Effector CD8-positive, alpha-beta T cell (primary cell): Measurements from ENCODE around the gene B4GALNT2.

Experiments
- DNase-seq: peaks from one replicate; lab custom pipeline; 2025; lab: John Stamatoyannopoulos, UW

Gene B4GALNT2

GRCh38 chr17:49210158-49211029, 77.8 kb downstream of the B4GALNT2 start, which contains the start of the genes ABI3 and GNGT2:
Gene ABI3 (plus strand): TSS chr17:49210707. CDS start chr17:49210725, 18 bp downstream.
Gene GNGT2 (minus strand): TSS chr17:49210574. CDS start chr17:49207422, 3,152 bp downstream.
- DNase-seq, result peak; percentile 33

- no peak for DNase-seq
Measured at GRCh38 chr17:49213399-49213798, 80.8 kb downstream of the B4GALNT2 start.

DNA sequence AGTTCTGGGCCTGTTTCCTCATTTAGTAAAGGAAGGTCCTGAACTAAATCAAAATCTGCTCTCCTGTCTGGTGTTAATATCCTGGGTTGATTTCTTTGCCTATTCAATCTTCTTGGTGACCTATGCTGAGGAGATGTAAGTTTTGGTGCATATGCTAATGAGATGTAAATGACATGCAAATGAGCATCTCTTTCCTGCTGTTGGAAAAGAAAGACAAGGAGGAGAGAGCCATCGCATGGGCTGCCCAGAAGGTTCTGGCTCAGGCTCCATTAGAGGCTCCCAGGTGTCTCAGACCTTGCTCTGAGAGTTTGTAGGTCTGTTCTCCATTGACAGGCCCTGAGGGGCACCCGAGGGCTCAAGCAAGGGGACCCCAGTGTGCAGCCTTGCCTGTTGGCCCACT, 81.3 kb downstream of the B4GALNT2 start:
- no peak for DNase-seq

DNA sequence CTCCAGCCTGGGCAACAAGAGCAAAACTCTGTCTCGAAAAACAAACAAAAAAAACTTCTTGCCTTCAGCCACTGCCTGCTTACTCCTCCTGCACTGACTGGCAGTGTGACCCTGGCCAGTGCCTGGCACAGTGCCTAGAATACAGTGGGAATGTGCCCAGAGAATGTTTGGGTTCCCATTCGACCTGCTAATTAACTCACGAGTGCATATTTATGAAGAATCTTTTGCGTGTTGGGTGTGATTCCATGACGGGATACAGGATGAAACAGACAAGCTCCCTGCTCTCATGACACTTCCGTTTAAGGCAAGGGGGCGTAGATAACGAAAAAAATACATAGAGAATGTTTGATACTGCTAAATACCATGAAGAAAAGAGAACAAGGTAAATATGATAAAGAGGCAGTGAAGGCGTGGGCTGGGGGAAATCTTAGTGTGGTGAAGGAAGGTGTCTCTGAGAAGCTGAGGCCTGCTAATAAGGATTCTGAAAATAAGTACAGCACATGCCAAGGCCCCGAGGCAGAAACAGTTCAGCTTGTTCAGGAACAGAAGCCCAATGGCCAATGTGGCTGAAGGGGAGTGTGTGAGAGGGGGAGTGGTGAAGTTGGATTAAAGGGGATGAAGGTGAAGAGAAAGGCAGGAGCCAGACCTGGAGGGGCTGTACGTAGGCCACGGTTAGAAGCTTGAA, 82.2 kb downstream of the B4GALNT2 start:
- no peak for DNase-seq

DNA sequence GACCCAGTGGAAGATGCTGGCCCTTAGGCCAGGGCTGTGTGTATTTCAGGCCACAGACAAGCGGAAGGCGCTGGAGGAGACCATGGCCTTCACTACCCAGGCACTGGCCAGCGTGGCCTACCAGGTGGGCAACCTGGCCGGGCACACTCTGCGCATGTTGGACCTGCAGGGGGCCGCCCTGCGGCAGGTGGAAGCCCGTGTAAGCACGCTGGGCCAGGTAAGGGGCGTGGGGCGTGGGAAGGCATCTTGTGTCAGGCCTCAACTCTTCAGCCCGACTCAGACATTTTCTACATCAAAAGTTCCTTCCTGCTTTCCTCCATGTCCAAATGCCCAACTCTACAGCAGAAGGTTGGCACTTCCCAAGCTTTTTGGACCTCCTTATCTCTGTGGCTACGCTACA, 83.9 kb downstream of the B4GALNT2 start:
- DNase-seq, result no peak

GRCh38 chr17:49216953-49217650, 84.5 kb downstream of the B4GALNT2 start:
- no peak for DNase-seq

DNA sequence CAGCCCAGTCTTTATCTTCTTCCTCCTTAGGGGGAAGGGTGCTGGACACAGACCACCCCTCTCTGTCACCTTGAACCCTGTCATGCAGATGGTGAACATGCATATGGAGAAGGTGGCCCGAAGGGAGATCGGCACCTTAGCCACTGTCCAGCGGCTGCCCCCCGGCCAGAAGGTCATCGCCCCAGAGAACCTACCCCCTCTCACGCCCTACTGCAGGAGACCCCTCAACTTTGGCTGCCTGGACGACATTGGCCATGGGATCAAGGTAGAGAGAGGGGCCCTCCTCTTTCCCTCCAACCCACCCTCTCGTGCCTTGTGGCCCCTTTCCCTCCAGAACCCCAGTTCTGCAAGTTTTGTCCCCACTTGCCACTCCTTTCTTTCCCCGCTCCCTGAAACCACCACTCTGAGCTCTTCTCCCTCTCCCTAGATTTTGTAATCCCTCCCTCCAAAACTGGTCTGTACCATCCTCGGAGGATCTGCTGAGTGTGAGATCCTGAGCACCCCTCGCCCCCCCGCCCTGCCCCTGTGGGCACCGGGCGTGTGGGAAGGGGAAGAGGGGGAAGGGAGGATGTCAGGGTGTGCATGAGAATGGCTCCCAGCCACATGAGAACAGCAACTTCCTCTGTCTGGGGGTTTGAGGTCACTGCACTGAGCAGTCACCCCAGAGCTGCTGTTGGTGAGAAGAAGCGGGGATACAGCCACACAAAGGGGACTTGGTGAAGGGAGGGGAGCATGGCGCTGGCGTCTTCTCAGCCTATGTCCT, 85.3 kb downstream of the B4GALNT2 start:
- DNase-seq, result peak; percentile 51

DNA sequence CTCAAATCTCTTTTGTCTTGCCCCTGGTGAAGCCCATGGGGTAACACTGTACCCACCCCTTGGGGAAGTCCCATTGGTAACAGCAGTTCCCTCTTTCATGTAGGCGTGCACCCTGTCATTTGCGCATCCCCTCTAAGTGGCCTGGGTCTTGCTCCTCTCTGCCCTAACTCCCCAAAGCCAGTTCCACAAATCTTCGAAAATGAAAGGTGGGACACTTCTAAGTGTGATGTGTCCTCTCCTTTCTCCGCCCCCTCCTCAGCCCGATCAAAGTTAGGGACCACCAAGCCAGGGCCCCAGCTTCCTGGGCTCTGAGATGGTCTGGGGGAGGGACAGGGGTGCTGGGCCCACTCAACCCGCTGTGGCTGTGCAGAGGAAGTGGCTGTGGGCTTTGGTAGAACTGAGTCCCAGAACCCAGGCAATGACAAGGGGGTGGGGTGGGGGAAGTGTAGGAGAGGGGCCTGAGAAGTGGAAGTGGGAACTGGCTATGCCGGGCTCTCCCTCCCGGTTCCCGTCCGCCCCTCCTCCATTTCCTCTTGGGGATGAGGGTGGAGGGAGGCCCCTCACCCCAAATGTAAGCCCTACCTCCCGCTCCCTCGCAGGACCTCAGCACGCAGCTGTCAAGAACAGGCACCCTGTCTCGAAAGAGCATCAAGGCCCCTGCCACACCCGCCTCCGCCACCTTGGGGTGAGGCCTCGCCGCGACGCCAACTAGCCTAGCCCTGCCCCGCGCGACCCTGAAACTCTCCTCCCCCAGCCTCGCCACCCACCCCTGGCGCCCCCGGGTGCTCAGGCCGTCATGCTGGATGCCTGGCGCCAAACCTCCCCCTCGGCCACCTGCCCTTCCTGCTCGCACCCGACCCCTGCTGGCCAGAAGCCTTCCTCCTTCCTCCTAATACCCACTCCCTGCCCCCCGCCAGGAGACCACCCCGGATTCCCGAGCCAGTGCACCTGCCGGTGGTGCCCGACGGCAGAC, 86.7 kb downstream of the B4GALNT2 start:
- DNase-seq, result peak; percentile 47

DNA sequence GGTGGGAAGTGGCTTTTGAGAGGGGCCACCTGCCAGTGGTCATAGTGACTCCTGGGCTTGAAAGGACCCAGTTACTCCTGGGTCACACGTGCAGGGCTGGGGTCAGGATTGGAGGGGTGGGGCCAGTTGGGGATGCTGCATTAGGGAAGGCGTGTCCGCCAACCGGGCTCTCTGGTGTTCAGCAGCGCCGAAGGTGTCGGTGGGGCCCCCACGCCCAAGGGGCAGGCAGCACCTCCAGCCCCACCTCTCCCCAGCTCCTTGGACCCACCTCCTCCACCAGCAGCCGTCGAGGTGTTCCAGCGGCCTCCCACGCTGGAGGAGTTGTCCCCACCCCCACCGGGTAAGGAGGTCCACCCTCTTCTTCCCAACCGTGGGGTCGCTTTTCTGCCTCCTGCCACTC, 87.4 kb downstream of the B4GALNT2 start:
- DNase-seq, result no peak

DNA sequence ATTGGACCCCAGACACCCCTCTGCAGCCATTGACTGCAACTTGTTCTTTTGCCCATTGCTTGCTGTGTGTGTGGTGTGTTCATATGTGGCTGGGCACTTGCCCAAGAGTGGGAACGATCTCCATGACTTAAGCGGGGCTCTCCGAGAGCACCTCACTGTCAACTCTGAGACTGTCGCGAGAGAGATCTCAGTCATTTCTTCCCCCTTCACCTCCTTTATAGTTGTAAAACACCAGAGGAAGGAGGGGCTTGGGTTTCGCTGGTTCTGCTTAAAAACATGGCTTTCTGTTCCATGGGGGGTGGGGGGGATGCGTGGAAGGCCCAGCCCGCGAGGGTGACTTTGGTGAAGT, 90.6 kb downstream of the B4GALNT2 start:
- DNase-seq, result no peak

- peak; percentile 57 for DNase-seq
Measured at GRCh38 chr17:49223517-49224197, 91.1 kb downstream of the B4GALNT2 start.

DNA sequence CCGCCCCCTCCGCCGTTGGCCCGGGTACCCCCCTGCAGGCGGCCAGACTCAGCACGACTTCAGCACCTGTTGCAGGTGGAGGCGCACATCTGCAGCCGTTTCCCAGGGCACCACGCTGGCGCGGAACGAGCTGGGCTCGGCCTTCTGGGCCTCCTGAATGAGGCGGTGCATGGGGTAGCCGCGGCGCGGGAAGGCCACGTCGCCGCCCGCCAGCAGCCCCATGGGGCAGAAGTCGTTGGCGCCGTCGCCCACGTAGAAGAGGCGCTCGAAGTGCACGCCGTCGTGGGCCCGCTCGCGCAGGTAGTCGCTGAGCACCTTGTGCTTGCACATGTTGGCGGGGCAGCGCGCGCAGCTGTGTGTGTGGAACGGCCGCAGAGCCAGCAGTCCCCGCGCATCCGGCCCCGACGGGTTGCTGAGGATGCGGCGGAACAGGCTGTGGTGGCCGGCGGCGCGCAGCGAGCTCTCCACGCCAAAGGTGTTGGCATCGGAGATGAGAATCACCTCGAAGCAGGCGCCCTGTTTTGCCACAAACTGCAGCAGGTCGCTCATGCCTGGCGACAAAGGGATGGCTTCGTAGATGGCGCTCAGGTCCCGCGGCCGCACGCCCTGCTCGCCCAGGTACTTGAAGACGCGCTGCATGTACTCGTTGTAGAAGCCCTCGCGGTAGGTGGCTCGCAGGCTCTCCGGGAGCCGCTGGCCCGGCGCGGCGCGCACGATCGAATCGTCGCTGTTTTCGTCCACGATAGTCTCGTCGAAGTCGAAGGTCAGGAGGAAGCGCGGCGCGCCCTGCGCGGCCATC, 91.8 kb downstream of the B4GALNT2 start:
- DNase-seq, result peak; percentile 25

GRCh38 chr17:49224997-49225337, 92.4 kb downstream of the B4GALNT2 start:
- no peak for DNase-seq

- no peak for DNase-seq
Measured at GRCh38 chr17:49225554-49226236, 93.1 kb downstream of the B4GALNT2 start.
